ENCODE measurements around the gene PRDM10. TPM values are rescaled to one million over a fixed set of nuclear protein-coding genes. Genes with fewer than 3 reads are reported as not detected.

Gene PRDM10
- total and polyA plus RNA-seq, 10 of the 15 experiments (the other 5 are each of a cell fraction or from before 2014, with no cell fraction given) = 0.93 to 6.2 (median 4.1) TPM

DNA sequence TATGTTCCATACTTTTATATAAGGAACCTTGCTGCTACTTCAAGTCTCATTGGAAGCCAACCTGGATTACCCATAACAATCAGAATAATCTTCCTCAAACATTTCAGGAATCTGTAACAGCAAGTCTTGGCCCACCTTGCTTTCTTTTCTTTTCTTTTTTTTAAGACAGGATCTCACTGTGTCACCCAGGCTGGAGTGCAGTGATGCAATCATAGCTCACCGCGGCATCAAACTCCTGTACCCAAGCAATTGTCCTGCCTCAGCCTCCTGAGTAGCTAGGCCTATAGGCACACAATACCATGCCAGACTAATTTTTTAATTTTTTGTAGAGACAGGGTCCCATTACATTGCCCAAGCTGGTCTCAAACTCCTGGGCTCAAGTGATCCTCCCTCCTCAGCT, 29.3 kb upstream of the PRDM10 start (continued):
- TF ChIP-seq SIN3A (IDR thresholded peaks at IDR 0.05; ENCODE audit: low read depth, low read length) (no peak), IKZF1 (conservative IDR thresholded peaks at IDR 0.05) (no peak), ZBTB33 (IDR thresholded peaks at IDR 0.05) (no peak), ZNF384 (IDR thresholded peaks at IDR 0.05; ENCODE audit: borderline replicate concordance, low read depth, low read length) (no peak)
- TF ChIP-seq, protein P1, sequence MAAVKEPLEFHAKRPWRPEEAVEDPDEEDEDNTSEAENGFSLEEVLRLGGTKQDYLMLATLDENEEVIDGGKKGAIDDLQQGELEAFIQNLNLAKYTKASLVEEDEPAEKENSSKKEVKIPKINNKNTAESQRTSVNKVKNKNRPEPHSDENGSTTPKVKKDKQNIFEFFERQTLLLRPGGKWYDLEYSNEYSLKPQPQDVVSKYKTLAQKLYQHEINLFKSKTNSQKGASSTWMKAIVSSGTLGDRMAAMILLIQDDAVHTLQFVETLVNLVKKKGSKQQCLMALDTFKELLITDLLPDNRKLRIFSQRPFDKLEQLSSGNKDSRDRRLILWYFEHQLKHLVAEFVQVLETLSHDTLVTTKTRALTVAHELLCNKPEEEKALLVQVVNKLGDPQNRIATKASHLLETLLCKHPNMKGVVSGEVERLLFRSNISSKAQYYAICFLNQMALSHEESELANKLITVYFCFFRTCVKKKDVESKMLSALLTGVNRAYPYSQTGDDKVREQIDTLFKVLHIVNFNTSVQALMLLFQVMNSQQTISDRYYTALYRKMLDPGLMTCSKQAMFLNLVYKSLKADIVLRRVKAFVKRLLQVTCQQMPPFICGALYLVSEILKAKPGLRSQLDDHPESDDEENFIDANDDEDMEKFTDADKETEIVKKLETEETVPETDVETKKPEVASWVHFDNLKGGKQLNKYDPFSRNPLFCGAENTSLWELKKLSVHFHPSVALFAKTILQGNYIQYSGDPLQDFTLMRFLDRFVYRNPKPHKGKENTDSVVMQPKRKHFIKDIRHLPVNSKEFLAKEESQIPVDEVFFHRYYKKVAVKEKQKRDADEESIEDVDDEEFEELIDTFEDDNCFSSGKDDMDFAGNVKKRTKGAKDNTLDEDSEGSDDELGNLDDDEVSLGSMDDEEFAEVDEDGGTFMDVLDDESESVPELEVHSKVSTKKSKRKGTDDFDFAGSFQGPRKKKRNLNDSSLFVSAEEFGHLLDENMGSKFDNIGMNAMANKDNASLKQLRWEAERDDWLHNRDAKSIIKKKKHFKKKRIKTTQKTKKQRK (IDR thresholded peaks at IDR 0.05; ENCODE audit: low read depth, low read length) = no peak
- TF ChIP-seq, protein P2, sequence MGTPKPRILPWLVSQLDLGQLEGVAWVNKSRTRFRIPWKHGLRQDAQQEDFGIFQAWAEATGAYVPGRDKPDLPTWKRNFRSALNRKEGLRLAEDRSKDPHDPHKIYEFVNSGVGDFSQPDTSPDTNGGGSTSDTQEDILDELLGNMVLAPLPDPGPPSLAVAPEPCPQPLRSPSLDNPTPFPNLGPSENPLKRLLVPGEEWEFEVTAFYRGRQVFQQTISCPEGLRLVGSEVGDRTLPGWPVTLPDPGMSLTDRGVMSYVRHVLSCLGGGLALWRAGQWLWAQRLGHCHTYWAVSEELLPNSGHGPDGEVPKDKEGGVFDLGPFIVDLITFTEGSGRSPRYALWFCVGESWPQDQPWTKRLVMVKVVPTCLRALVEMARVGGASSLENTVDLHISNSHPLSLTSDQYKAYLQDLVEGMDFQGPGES (IDR thresholded peaks at IDR 0.05) = no peak

GRCh38 chr11:130031056-130031455, 28.4 kb upstream of the PRDM10 start:
- ATAC-seq = no peak

More at GRCh38 chr11:130031056-130031455, 28.4 kb upstream of the PRDM10 start:
- no peaks in the 10 kb centered on the region for H3K79me2 ChIP-seq (ENCODE audit: control insufficient read depth, insufficient read depth, low read length)
- DNase-seq (ENCODE audit: low read depth, low spot score) (no peak), FAIRE-seq (no peak)
- ChIA-PET RAD21 (ENCODE audit: unreplicated experiment) (no interaction called here), POLR2A (no interaction called here), CTCF (no interaction called here), SMC1A (ENCODE audit: uncharacterized antibody, unreplicated experiment) (interaction anchor here (1.1 kb wide), 1 partner anchor 58 kb away, joined by 3 read pairs; no protein-coding TSS in a partner anchor)
- H3K9ac ChIP-seq (ENCODE audit: control insufficient read depth, insufficient read depth, low read length) = no peak overlapping the region
- in situ Hi-C loops (cut with MboI) = no loop called here
- no peak overlapping the region for H3K4me3 ChIP-seq
- H3K4me2 ChIP-seq (ENCODE audit: control insufficient read depth, insufficient read depth) = no peak overlapping the region
- no peak overlapping the region for H3K27ac ChIP-seq (ENCODE audit: control insufficient read depth, insufficient read depth)
- no peaks in the 10 kb centered on the region; a peak in 2 of 4 replicates for H3K27me3 ChIP-seq (replicated peaks in 1 of 2; ENCODE audit: control insufficient read depth in 2 of 2, insufficient read depth in 2 of 2, low read length in 1 of 2)
- H3K4me1 ChIP-seq (ENCODE audit: control insufficient read depth, insufficient read depth, low read length) = no peaks in the 10 kb centered on the region
- TF ChIP-seq, protein P3, sequence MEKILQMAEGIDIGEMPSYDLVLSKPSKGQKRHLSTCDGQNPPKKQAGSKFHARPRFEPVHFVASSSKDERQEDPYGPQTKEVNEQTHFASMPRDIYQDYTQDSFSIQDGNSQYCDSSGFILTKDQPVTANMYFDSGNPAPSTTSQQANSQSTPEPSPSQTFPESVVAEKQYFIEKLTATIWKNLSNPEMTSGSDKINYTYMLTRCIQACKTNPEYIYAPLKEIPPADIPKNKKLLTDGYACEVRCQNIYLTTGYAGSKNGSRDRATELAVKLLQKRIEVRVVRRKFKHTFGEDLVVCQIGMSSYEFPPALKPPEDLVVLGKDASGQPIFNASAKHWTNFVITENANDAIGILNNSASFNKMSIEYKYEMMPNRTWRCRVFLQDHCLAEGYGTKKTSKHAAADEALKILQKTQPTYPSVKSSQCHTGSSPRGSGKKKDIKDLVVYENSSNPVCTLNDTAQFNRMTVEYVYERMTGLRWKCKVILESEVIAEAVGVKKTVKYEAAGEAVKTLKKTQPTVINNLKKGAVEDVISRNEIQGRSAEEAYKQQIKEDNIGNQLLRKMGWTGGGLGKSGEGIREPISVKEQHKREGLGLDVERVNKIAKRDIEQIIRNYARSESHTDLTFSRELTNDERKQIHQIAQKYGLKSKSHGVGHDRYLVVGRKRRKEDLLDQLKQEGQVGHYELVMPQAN (conservative IDR thresholded peaks at IDR 0.05) = no peak
- TF ChIP-seq ZNF274 (IDR thresholded peaks at IDR 0.05; ENCODE audit: insufficient read depth, insufficient read length) = no peak
- no peaks in the 10 kb centered on the region for H4K20me1 ChIP-seq (ENCODE audit: control insufficient read depth, insufficient read depth)
- 57% methylated on average over 1 of the region's 1 CpG for WGBS (ENCODE audit: insufficient coverage, insufficient replicate concordance, low lambda C conversion rate, missing lambda C conversion rate)
- no peaks in the 10 kb centered on the region for H3K9me3 ChIP-seq (replicated peaks; ENCODE audit: control insufficient read depth, insufficient read depth, low read length)
- H2AFZ ChIP-seq (ENCODE audit: control insufficient read depth, low read depth, low read length) = no peak overlapping the region
- BruUV-seq (replicated peaks) = no TSS peak
- no peaks in the 10 kb centered on the region for H3K36me3 ChIP-seq (ENCODE audit: control insufficient read depth in 2 of 2, insufficient read depth in 2 of 2, low read length in 1 of 2)
- intact Hi-C loops (cut with micrococcal nuclease; ENCODE audit: unreplicated experiment) = no loop called here

Measured in GM12878 (cell line).